Measurements from ENCODE around the gene CHST8. TPM values are rescaled to one million over a fixed set of nuclear protein-coding genes. Genes with fewer than 3 reads are reported as not detected.

CHST8 gene
- total and polyA plus RNA-seq, 2 of the 13 experiments (the other 11 are each of a cell fraction or from before 2014, with no cell fraction given), result not detected

- intact Hi-C loops (cut with micrococcal nuclease; ENCODE audit: unreplicated experiment), result no loop called here
- Histone ChIP-seq H3K36me3 (replicated peaks in 1 of 2; ENCODE audit: control insufficient read depth in 1 of 2, insufficient read depth in 2 of 2, low read length in 2 of 2) (no peaks in the 10 kb centered on the region), H3K4me1 (ENCODE audit: insufficient read depth, low read length) (no peaks in the 10 kb centered on the region), H3K27ac (ENCODE audit: extremely low read length, insufficient read depth, low read length) (no peak overlapping the region), H3K4me2 (ENCODE audit: low read depth, low read length) (no peak overlapping the region), H3K9me3 (ENCODE audit: low read length) (no peaks in the 10 kb centered on the region), H2AFZ (ENCODE audit: low read length) (no peak overlapping the region), H3K27me3 (ENCODE audit: control insufficient read depth in 1 of 2, insufficient read depth in 2 of 2, low read length in 2 of 2) (peaks cover 1 to 17% of the 10 kb centered on the region in 2 experiments; a peak in 2 of 5 replicates), H3K4me3 (replicated peaks in 1 of 3; ENCODE audit: insufficient read depth in 1 of 3, low read depth in 2 of 3, low read length in 3 of 3) (no peak overlapping the region), H4K20me1 (ENCODE audit: insufficient read depth, low read length) (no peaks in the 10 kb centered on the region), H3K79me2 (ENCODE audit: insufficient read depth, low read length) (no peaks in the 10 kb centered on the region), H3K9ac (ENCODE audit: insufficient read depth, low read depth, low read length) (no peak overlapping the region)
- in situ Hi-C loops (cut with HindIII; ENCODE audit: extremely low pct_ligation_motif_present, low pct_unique_long_range_greater_than_20kb), result loop anchor here (5.0 kb wide), 1 partner anchor 49 kb away; no protein-coding TSS in a partner anchor
- ATAC-seq, result no peak
- no TSS peak for BruUV-seq (replicated peaks)
- POLR2A ChIA-PET, result no interaction called here
- DNase-seq (ENCODE audit: low spot score), result no peak
- WGBS (ENCODE audit: low lambda C conversion rate), result 0% methylated on average over 2 of the region's 3 CpGs
- TF ChIP-seq EED (CRISPR knock-in tag; IDR thresholded peaks at IDR 0.05) (no peak), KLF12 (CRISPR knock-in tag; IDR thresholded peaks at IDR 0.05; ENCODE audit: borderline replicate concordance) (no peak), ZBTB39 (CRISPR knock-in tag; IDR thresholded peaks at IDR 0.05) (no peak), MED8 (CRISPR knock-in tag; IDR thresholded peaks at IDR 0.05; ENCODE audit: insufficient replicate concordance) (no peak), ZNF329 (CRISPR knock-in tag; IDR thresholded peaks at IDR 0.05; ENCODE audit: low read depth) (peak; percentile 91)
- TF ChIP-seq, protein P1, sequence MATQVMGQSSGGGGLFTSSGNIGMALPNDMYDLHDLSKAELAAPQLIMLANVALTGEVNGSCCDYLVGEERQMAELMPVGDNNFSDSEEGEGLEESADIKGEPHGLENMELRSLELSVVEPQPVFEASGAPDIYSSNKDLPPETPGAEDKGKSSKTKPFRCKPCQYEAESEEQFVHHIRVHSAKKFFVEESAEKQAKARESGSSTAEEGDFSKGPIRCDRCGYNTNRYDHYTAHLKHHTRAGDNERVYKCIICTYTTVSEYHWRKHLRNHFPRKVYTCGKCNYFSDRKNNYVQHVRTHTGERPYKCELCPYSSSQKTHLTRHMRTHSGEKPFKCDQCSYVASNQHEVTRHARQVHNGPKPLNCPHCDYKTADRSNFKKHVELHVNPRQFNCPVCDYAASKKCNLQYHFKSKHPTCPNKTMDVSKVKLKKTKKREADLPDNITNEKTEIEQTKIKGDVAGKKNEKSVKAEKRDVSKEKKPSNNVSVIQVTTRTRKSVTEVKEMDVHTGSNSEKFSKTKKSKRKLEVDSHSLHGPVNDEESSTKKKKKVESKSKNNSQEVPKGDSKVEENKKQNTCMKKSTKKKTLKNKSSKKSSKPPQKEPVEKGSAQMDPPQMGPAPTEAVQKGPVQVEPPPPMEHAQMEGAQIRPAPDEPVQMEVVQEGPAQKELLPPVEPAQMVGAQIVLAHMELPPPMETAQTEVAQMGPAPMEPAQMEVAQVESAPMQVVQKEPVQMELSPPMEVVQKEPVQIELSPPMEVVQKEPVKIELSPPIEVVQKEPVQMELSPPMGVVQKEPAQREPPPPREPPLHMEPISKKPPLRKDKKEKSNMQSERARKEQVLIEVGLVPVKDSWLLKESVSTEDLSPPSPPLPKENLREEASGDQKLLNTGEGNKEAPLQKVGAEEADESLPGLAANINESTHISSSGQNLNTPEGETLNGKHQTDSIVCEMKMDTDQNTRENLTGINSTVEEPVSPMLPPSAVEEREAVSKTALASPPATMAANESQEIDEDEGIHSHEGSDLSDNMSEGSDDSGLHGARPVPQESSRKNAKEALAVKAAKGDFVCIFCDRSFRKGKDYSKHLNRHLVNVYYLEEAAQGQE (IDR thresholded peaks at IDR 0.05; ENCODE audit: borderline replicate concordance in 1 of 2, low read depth in 1 of 2, low read length in 2 of 2), result no peak
- FAIRE-seq, result no peak
- CTCF ChIA-PET (ENCODE audit: low intra/inter-chr PET ratio, low total read pairs), result no interaction called here
Observed at GRCh38 chr19:33723512-33723911, 101.8 kb downstream of the CHST8 start.

Data from HepG2 (cell line).